ENCODE measurements around the gene TAX1BP1. TPM values are rescaled to one million over a fixed set of nuclear protein-coding genes. Genes with fewer than 3 reads are reported as not detected.
A peak's percentile ranks its signal among the peaks of the same experiment; 100 is the strongest.

Gene TAX1BP1
- total and polyA plus RNA-seq, 11 donors, result 91.2 to 190 (median 159) TPM

DNA sequence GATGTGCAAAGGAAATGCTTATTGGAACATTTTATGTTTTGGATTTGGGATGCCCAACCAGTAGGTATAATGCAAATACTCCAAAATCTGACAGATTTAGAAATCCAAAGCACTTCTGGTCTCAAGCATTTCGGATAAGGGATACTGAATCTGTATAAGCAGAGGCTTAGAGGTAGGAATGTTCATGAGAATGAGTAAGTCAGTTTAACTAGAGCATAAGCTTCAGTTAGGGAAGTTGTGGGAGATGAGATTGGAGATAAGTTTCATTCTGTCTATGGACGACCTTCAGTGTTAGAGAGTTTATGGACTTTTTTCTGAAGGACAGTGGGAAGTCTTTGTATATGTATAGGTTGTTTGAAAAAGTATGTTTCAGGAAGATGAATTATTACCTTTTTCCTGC, 10.4 kb downstream of the TAX1BP1 start:
- no peaks in the 10 kb centered on the region for H3K9me3 ChIP-seq
- no peak overlapping the region for H3K27ac ChIP-seq
- ATAC-seq (no peak), DNase-seq (no peak)
- H3K36me3 ChIP-seq, result peaks cover 0 to 62% (median 47%) of the 10 kb centered on the region in 9 donors
- 89 to 96% (median 93%) methylated on average over 2 of the region's 2 CpGs for WGBS, 4 donors
- TF ChIP-seq POLR2A (IDR thresholded peaks at IDR 0.05), result no peak
- TF ChIP-seq, protein P1, sequence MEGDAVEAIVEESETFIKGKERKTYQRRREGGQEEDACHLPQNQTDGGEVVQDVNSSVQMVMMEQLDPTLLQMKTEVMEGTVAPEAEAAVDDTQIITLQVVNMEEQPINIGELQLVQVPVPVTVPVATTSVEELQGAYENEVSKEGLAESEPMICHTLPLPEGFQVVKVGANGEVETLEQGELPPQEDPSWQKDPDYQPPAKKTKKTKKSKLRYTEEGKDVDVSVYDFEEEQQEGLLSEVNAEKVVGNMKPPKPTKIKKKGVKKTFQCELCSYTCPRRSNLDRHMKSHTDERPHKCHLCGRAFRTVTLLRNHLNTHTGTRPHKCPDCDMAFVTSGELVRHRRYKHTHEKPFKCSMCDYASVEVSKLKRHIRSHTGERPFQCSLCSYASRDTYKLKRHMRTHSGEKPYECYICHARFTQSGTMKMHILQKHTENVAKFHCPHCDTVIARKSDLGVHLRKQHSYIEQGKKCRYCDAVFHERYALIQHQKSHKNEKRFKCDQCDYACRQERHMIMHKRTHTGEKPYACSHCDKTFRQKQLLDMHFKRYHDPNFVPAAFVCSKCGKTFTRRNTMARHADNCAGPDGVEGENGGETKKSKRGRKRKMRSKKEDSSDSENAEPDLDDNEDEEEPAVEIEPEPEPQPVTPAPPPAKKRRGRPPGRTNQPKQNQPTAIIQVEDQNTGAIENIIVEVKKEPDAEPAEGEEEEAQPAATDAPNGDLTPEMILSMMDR (IDR thresholded peaks at IDR 0.05), result no peak
- H3K4me1 ChIP-seq, result peaks cover 0 to 39% (median 28%) of the 10 kb centered on the region in 12 donors
- no peaks in the 10 kb centered on the region for H3K27me3 ChIP-seq
- intact Hi-C loops (cut with DNase I), result no loop called here
- no peak overlapping the region for H3K4me3 ChIP-seq

DNA sequence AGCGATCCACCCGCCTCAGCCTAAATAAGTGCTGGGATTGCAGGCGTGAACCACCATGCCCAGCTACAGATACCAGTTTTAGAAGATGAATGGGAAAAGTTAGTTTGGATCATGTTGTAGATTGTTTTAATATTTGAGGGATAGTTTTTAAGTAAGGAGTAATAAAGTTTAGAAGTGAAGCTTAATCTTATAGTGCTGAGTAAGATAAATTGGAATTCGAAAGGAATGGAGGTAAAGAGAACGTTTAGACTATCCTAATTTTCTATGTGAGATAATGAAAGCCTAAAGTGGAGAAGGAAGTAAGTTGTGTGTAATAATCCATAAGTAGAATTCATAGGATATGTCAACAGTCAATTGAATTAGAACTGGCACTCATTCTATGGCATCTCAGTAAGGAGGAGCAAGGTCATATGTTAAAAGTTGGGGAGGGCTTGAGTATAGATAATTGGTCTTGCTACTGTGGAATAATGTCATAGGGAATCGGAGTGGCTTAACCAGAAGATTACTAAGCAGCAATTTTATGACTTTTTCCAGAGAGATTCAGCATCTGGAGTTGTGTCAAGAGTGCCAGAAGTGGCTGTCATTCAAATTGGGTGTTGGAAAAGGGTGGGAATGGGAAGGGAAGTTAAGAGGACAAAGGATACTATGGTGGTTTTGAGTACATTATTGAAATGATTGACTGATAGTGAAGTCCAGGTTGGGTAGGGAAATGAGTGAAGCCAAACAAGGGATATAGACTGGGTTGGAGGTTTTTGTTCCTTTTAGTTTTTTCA, 12.1 kb downstream of the TAX1BP1 start:
- no peak for TF ChIP-seq POLR2A (IDR thresholded peaks at IDR 0.05)
- TF ChIP-seq, protein P1 (IDR thresholded peaks at IDR 0.05), result no peak
- 89 to 92% (median 90%) methylated on average over 6 of the region's 6 CpGs for WGBS, 4 donors
- Histone ChIP-seq H3K36me3 (peaks cover 0 to 78% (median 62%) of the 10 kb centered on the region in 9 donors), H3K4me3 (no peak overlapping the region), H3K4me1 (peaks cover 0 to 36% (median 12%) of the 10 kb centered on the region in 12 donors), H3K9me3 (no peaks in the 10 kb centered on the region), H3K27me3 (no peaks in the 10 kb centered on the region), H3K27ac (no peak overlapping the region)
- no peak for ATAC-seq
- DNase-seq, result no peak
- intact Hi-C loops (cut with DNase I), result no loop called here

DNA sequence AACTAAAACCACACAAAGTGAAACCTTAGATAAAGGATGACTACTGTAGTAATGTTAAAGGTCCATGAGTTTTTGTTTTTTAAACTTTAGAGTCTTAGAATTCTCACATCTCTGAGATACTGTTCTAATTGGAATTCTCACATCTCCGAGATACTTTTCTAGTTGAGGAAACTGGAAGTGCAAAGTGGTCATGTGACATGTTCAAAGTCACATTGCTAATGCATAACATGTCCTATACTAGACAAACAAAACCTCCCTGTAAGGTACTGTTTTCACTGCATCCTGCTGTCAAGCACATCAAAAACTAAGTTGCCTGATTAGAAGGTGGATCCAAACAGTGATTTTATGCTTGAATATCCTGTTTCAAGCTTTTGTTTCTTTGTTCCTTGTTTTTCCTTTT, 13.9 kb downstream of the TAX1BP1 start:
- TF ChIP-seq POLR2A (IDR thresholded peaks at IDR 0.05), result no peak
- TF ChIP-seq, protein P1 (IDR thresholded peaks at IDR 0.05), result no peak
- H3K9me3 ChIP-seq, result no peaks in the 10 kb centered on the region
- intact Hi-C loops (cut with DNase I), result no loop called here
- no peaks in the 10 kb centered on the region for H3K27me3 ChIP-seq
- DNase-seq (no peak), ATAC-seq (no peak)
- WGBS, 4 donors, result 58 to 69% (median 66%) methylated on average over 1 of the region's 1 CpG
- H3K27ac ChIP-seq, result no peak overlapping the region
- H3K4me1 ChIP-seq, result peaks cover 0 to 26% (median 4%) of the 10 kb centered on the region in 12 donors
- H3K36me3 ChIP-seq, result peaks cover 0 to 90% (median 73%) of the 10 kb centered on the region in 9 donors
- no peak overlapping the region for H3K4me3 ChIP-seq

DNA sequence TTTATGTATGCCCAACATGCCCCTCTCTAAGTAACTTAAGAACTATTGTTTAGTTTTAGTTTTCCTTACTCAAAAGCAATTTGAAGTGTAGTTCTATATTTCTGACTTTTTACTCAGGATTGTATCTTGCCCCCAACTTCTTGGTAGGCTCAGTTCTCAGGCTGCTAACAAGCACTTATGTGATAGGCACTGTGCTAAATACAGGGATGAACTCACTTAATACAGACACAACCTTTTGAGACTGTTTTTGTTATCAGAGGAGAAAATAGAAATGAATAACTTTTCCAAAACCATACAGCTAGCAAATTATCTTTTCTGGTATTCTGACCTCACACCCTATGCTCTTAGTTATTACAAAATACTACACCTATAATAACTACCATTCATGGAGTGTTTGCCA, 16.3 kb downstream of the TAX1BP1 start:
- Histone ChIP-seq H3K27me3 (no peaks in the 10 kb centered on the region), H3K4me1 (peaks cover 0 to 25% (median 4%) of the 10 kb centered on the region in 12 donors), H3K36me3 (peaks cover 0 to 82% (median 54%) of the 10 kb centered on the region in 9 donors), H3K4me3 (no peak overlapping the region), H3K9me3 (peaks cover 0 to under 1% (median 0%) of the 10 kb centered on the region in 12 donors), H3K27ac (peak overlapping the region in 2 of 12 donors; percentile 10 to 17)
- intact Hi-C loops (cut with DNase I), result no loop called here
- TF ChIP-seq POLR2A (IDR thresholded peaks at IDR 0.05), result no peak
- TF ChIP-seq, protein P1 (IDR thresholded peaks at IDR 0.05), result no peak
- ATAC-seq (peak in 2 of 4 donors; percentile 42 to 59), DNase-seq (no peak)
